Frontal cortex (tissue), 4 donors: ENCODE data around the gene THBD. TPM values are rescaled to one million over a fixed set of nuclear protein-coding genes. Genes with fewer than 3 reads are reported as not detected.

Experiments used
- DNase-seq, 2 donors: peaks; one replicate each; pipeline ENCODE4 v3.0.0; 2012; ENCODE audit warnings: low spot score in 2 of 2
- FAIRE-seq: peaks from 2 replicates; lab custom pipeline; 2012; peaks lifted over from hg19 to GRCh38; lab: Jason Lieb, UNC
- total RNA-seq: library from RNA; depleted of rRNA; stranded (reverse); fragments of >200 nt; gene quantifications from one replicate; pipeline ENCODE4 v1.2.3, GENCODE V29; 2014
- donor health status: control.
- donor health status: control.
- donor health status: control.

THBD gene
- total RNA-seq, 1 donor from 2014 or later = 1.2 TPM

- DNase-seq (no peak), FAIRE-seq (no peak)
These were observed 36.1 kb upstream of the THBD start for GRCh38 chr20:23085436-23086055.

GRCh38 chr20:23084845-23085365 lies 35.4 kb upstream of the THBD start:
- no peak for FAIRE-seq
- DNase-seq = no peak

GRCh38 chr20:23084282-23084844 lies 34.9 kb upstream of the THBD start:
- FAIRE-seq (no peak), DNase-seq (no peak)

GRCh38 chr20:23083553-23084220 lies 34.2 kb upstream of the THBD start:
- FAIRE-seq = no peak

DNA sequence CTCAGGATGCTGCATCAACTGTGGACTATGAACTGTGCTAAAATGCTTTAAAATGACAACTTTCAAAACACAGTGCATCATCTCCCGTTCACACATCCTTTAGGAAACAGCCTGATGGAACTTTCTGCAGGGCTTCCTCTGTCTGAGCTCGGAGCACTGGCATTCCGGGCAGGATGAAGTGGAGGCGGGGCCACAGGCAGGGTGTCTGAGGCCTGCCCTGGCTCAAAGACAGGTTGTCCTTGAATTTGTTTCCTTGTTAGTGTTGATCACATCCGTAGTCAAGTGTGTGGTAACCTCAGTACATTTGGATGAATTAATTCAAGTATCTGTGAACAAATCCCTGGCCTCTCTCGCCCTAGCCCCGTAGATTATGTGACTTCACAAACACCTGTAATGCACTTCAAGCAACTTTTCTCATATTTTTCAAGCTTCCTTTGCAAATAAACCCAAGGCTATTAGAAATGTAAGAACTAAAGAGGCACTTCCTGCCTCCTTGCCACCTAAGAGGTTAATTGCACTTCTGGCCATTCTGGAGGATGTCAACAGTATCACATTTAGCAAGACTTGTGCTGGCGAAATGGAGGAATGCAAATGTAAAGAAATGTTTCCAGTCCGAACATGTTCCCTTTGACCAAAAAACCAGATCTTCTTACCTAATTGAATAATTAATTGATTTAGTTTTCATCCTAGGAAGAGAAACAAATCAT lies 33.5 kb upstream of the THBD start:
- no peak for FAIRE-seq

More at GRCh38 chr20:23083553-23084220, 34.2 kb upstream of the THBD start:
- DNase-seq = no peak

DNA sequence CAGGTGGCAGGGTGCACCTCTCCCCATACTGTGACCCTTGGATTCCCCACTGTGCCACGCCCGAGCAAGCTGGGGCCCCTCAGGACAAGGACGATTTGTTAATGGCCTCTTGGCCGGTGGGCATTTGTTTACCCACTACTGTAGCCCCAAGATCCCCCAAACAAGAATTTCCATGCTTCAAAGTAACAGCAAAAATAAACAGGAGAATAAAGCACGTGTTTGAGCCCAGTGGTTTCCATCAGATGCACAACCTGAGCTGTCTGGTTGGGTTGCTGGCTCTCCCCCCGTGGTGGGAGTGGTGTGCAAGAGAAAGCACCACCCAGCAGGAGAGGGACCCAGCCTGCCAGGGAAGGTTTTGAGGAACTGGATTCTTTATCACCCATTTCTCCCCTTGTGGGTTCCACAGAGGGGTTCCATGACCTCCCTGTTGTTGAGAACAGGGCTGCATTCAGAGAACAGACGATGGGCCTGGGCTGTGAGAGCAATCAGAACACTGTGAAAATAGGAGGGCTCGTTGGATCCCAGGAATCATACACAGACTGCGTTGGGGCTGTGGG lies 31.9 kb upstream of the THBD start:
- DNase-seq = no peak
- no peak for FAIRE-seq

More for the DNA sequence above, 33.5 kb upstream of the THBD start:
- DNase-seq = no peak

DNA sequence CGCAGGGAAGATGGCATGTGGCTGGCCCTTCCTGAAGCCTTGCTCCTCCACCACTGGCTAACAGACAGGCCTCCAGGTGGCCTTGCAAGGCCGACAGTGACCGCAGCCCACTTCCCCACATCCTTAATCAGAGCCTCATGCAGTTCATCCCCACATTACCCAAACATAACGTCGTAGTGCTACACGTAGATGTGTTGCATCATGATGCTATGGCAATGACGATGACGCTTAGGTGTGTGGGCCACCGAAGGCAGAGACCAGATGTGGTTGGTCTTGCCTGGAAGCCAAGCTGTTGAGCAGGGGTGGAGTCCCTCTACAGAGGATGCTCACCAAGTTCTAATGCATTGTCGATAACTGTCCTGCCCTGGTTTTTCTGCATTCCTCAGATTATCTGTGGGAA lies 31.0 kb upstream of the THBD start:
- no peak for FAIRE-seq

GRCh38 chr20:23079926-23080325 lies 30.5 kb upstream of the THBD start:
- no peak for FAIRE-seq
- DNase-seq = no peak

More for the DNA sequence above, 31.0 kb upstream of the THBD start:
- no peak for DNase-seq

GRCh38 chr20:23079016-23079351 lies 29.5 kb upstream of the THBD start:
- no peak for DNase-seq
- no peak for FAIRE-seq

GRCh38 chr20:23078351-23079015 lies 29.0 kb upstream of the THBD start:
- DNase-seq (no peak), FAIRE-seq (no peak)

- DNase-seq (no peak), FAIRE-seq (no peak)
These were observed 27.8 kb upstream of the THBD start for GRCh38 chr20:23077277-23077676.

- DNase-seq = no peak
- no peak for FAIRE-seq
These were observed 24.6 kb upstream of the THBD start for GRCh38 chr20:23074052-23074451.

DNA sequence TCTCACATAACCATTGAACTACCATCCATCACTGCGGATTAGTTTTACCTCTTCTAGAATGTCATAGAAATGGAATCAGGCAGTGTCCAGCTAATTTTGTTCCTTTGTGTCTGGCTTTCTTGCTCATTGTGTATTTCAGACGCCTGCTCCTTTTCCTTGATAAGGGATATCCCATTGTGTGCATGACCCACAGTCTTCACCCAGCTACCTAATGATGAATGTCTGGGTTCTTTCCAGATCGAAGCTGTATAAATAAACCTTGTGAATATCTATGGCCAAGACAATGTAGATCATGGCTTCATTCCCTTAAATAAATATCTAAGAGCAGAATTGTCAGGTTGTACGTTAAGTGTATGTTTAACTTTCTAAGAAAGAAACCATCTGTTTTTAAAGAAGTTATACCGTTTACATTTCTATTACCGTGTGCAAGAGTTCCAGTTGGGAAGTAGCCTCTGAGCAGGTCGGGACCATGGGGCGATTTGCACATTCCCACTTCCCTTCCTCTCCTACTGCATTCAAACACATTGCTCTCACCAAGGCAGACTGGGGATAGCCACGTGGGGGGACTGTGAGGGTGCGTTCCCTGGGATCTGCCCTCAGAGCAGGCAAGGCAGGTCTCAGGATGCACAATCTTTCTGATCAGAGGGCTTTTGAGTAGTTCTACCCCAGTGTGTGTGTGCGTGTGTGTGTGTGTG lies 23.6 kb upstream of the THBD start:
- DNase-seq (no peak), FAIRE-seq (no peak)

- no peak for DNase-seq
- no peak for FAIRE-seq
These were observed 22.5 kb upstream of the THBD start for GRCh38 chr20:23071996-23072395.

GRCh38 chr20:23071398-23071797 lies 21.9 kb upstream of the THBD start:
- FAIRE-seq (no peak), DNase-seq (no peak)

DNA sequence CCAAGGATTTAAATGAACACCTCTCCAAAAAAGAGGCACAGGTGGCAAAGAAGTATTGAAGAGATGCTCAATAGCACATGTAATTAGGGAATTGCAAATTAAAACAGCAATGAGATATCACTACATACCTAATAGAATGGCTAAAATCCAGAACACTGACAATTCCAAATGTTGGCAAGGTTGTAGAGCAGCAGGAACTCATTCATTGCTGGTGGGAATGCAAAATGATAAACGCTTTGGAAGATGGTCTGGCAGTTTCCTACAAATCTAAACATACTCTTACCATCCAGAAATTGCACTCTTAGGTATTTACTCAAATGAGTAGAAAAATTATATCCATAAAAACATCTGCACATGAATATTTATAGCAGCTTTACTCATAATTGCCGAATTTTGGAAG lies 19.6 kb upstream of the THBD start:
- no peak for DNase-seq
- no peak for FAIRE-seq

- FAIRE-seq (no peak), DNase-seq (no peak)
These were observed 18.8 kb upstream of the THBD start for GRCh38 chr20:23068283-23068682.

- FAIRE-seq (no peak), DNase-seq (no peak)
These were observed 17.3 kb upstream of the THBD start for GRCh38 chr20:23066772-23067171.
